T-helper 1 cell treated with Interleukin-12 subunit alpha and Interleukin-12 subunit beta and Interleukin-4 antibody, amounts not matched to agents 30 μg/mL and 1 μg/mL, for 36 hours (primary cell): ENCODE results near the gene CAMTA1.
"Not testable (repeated sequence)": the region's sequence is repeated elsewhere in the genome, so short reads cannot be mapped to it uniquely, and the experiment has no call there.

ENCODE experiments used
- H3K27ac Mint-ChIP-seq: one replicate; pipeline ENCODE4 v1.8.0; 2021; ENCODE audit warnings: mild to moderate bottlenecking, mixed read lengths
- H3K27me3 Mint-ChIP-seq: one replicate; pipeline ENCODE4 v1.8.0; 2021; ENCODE audit warnings: low read depth, mixed read lengths
- H3K36me3 Mint-ChIP-seq: one replicate; pipeline ENCODE4 v1.8.0; 2021; ENCODE audit warnings: low read depth, mixed read lengths
- H3K4me1 Mint-ChIP-seq: one replicate; pipeline ENCODE4 v1.8.0; 2021; ENCODE audit warnings: low read depth, mixed read lengths
- H3K4me3 Mint-ChIP-seq: one replicate; pipeline ENCODE4 v1.8.0; 2021; ENCODE audit warnings: mild to moderate bottlenecking, moderate library complexity, mixed read lengths
- H3K9me3 Mint-ChIP-seq: one replicate; pipeline ENCODE4 v1.8.0; 2021; ENCODE audit warnings: mixed read lengths

Gene CAMTA1

GRCh38 chr1:7698641-7699040 lies 913.4 kb downstream of the CAMTA1 start:
- Mint-ChIP-seq H3K27me3 (peaks cover 49% of the 10 kb centered on the region), H3K4me1 (no peaks in the 10 kb centered on the region), H3K9me3 (peaks cover 5% of the 10 kb centered on the region), H3K4me3 (no peak overlapping the region), H3K27ac (no peak overlapping the region), H3K36me3 (no peaks in the 10 kb centered on the region)

- peaks cover 2% of the 10 kb centered on the region for H3K4me1 Mint-ChIP-seq
- H3K36me3 Mint-ChIP-seq: no peaks in the 10 kb centered on the region
- H3K9me3 Mint-ChIP-seq: no peaks in the 10 kb centered on the region
- no peak overlapping the region for H3K4me3 Mint-ChIP-seq
- H3K27me3 Mint-ChIP-seq: peaks cover 69% of the 10 kb centered on the region
- no peak overlapping the region for H3K27ac Mint-ChIP-seq
These were observed 917.1 kb downstream of the CAMTA1 start for GRCh38 chr1:7702365-7702764.

DNA sequence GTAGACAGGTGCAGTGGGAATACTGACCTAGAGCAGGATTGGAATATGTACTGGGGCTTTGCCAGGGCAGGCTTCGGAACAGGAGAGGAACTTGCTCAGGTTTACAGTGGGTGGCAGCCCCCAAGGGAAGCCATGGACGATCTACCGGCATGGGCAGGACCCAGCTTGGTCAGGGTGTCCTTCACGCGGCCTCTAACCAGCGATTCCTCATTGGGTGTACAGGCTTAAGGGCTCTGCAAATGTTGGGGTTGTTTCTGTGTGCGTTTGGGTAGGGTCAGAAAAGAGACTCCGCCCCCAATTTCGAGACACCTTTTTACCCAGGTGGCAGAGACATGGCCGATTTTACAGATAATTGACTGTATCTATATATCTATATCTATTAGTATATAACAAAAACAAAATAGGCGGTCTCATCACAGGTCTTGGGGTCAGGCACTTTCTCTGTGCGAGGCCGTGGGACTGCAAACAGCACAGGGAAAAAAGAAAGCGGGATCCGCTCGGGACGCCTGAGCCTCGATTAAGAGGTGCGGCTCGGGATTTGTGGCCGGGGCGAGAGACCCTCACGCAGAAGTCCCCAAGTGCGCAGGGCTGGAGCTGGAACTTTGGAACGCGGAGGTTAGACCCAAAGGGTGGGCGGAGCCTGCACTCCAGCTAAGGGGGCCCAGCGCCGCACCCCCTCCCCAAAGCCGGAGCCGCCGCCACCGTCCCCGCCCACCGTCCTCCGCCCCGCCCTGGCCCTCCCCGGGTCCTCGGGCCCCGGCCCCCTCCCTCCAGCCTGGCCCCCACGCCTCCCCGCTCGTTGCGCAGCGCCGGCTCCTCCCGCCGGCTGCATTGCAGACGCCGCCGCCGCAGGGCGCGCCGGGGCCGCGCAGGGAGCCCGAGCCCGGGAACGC lies 918.3 kb downstream of the CAMTA1 start:
- H3K36me3 Mint-ChIP-seq: no peaks in the 10 kb centered on the region
- H3K27ac Mint-ChIP-seq: no peak overlapping the region
- H3K4me3 Mint-ChIP-seq: peak overlapping the region; percentile 53
- H3K27me3 Mint-ChIP-seq: peaks cover 78% of the 10 kb centered on the region
- no peaks in the 10 kb centered on the region for H3K9me3 Mint-ChIP-seq
- H3K4me1 Mint-ChIP-seq: peaks cover 2% of the 10 kb centered on the region

DNA sequence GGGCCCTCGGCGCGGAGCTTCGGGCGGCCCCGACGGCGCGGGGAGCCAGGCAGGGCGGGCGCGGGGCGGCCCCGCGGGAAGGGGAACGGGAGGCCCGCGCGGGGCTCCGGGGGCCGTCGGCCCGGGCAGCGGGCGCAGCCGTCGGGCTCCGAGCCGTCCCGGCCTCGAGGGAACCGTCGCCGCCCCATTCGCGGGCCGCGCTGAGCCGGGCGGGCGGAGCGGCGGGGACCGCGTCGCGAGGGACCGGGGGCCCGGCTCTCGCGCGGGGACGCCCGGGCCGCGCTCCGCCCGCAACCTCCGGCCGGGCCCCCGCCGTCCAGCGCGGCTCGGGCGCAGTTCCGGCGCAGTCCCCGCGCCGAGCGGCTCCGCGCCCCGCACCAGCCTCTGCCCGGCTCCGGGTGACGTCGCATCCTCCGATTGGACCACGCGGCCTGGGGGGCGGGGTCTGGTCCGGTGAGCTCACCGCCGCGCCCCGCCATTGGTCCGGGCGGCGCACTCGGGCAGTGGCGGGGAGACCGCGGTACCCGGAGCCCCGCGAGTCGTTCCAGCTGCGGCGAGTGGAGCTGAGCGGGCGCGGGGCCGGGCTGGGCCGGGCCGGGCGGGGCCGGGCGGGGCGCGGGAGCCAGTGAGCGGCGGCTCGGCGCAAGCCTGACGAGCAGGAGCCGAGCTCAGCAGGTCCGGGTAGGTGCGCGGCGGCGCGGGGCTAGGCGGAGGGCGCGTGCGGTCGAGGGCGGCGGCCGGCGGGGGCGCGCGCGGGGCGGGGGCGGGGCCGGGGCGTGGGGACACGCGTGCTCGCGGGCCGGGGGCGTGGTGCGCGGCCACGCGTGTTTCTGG lies 919.2 kb downstream of the CAMTA1 start:
- Mint-ChIP-seq H3K27me3 (peaks cover 75% of the 10 kb centered on the region), H3K27ac (no peak overlapping the region), H3K4me3 (no peak overlapping the region), H3K9me3 (no peaks in the 10 kb centered on the region), H3K4me1 (peaks cover 2% of the 10 kb centered on the region), H3K36me3 (no peaks in the 10 kb centered on the region)

DNA sequence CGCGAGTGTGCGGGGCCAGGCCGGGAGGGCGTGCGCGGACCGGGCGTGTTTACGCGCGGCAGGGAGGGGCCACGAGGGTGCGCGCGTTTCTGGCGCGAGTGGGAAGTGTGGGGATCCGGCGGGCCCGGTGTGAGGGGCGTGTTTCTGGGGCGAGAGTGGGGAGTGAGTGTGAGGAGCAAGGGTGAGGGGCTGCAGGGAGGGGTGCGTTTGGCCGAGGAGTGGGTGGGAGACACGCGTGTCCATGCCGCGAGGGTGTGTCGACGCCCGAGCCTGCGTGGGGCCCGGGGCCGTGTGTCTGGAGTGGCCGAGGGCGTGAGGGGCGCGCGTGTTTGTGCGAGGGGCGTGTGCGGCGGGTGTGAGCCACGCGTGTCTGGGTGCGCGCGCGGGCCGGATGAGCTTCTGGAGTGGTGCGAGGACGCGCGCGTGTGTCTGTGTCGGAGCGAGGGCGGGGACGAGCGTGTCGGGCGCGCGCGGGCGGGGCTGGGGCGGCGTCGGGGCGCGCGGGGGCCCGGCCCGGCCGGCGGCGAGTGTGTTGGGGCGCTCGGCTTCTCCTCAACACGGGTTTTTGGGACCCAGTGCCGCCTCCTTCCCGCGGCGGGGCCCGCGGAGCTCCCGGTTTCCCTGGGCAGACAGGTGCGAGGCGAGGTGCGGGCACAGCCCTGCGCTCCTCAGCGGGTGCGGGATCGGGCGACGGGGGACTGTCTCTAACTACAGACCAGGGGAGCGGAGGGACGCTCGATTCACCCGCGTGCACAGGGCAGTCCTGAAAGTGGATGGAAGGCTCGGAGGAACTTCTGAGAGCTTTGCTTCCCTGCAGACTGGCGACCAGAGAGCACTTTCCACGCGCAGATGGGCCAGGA lies 920.0 kb downstream of the CAMTA1 start:
- Mint-ChIP-seq H3K27me3 (peaks cover 68% of the 10 kb centered on the region), H3K27ac (no peak overlapping the region), H3K9me3 (no peaks in the 10 kb centered on the region), H3K4me3 (peak overlapping the region; percentile 65), H3K36me3 (no peaks in the 10 kb centered on the region), H3K4me1 (peaks cover 2% of the 10 kb centered on the region)

DNA sequence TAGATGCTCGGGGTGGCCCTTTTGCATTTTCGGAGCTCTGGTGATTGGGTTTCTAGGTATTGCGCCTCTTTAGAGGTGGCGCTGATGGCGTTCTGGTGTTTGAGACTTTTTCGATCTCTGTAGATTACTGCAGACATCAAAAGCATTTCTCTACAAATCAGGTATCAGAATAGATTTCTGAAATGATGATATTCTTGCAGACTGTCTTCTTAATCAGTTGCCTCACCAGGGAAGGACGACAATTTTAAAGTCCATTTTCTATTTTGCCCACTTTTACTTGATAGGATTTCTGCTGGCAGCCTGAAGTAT lies 920.6 kb downstream of the CAMTA1 start:
- H3K27me3 Mint-ChIP-seq: peaks cover 67% of the 10 kb centered on the region
- H3K27ac Mint-ChIP-seq: peak overlapping the region; percentile 26
- H3K4me1 Mint-ChIP-seq: peaks cover 2% of the 10 kb centered on the region
- H3K36me3 Mint-ChIP-seq: no peaks in the 10 kb centered on the region
- peak overlapping the region; percentile 60 for H3K4me3 Mint-ChIP-seq
- no peaks in the 10 kb centered on the region for H3K9me3 Mint-ChIP-seq

- H3K27me3 Mint-ChIP-seq: peaks cover 56% of the 10 kb centered on the region
- no peaks in the 10 kb centered on the region for H3K9me3 Mint-ChIP-seq
- H3K4me3 Mint-ChIP-seq: no peak overlapping the region
These were observed 922.3 kb downstream of the CAMTA1 start for GRCh38 chr1:7707527-7707926.

DNA sequence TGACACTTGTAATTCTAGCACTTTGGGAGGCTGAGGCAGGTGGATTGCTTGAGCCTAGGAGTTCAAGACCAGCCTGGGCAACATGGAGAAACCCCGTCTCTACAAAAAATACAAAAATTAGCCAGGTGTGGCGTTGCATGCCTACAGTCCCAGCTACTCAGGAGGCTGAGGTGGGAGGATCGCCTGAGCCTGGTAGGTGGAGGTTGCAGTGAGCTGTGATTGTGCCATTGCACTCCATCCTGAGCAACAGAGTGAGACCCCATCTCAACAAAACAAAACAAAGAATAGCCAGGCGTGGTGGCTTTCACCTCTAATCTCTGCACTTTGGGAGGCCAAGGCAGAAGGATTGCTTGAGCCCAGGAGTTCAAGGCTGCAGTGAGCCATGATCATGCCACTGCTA lies 922.8 kb downstream of the CAMTA1 start:
- not testable (repeated sequence) for H3K27ac Mint-ChIP-seq, H3K4me3 Mint-ChIP-seq, H3K36me3 Mint-ChIP-seq, H3K9me3 Mint-ChIP-seq, H3K4me1 Mint-ChIP-seq
- peaks cover 56% of the 10 kb centered on the region for H3K27me3 Mint-ChIP-seq

More at GRCh38 chr1:7707527-7707926, 922.3 kb downstream of the CAMTA1 start:
- Mint-ChIP-seq H3K4me1 (peaks cover 2% of the 10 kb centered on the region), H3K27ac (no peak overlapping the region), H3K36me3 (no peaks in the 10 kb centered on the region)

DNA sequence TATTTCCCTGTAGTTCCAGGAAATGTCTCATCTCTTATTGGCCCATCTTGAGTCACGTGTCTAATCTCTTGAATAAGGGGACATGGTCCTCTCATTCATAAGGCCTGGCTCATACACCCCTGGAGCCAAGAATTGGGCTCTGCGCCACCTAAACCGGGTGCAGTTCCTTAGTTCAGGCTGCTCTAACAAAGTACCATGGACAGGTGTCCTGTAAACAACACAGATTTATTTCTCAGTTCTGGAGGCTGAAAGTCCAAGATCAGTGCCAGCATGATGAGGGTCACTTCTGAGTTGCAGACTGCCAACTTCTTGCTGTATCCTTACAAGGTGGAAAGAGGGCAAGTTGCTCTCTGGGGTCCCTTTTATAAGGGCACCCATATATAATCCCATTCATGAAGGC lies 925.6 kb downstream of the CAMTA1 start:
- no peak overlapping the region for H3K27ac Mint-ChIP-seq
- H3K4me3 Mint-ChIP-seq: no peak overlapping the region
- no peaks in the 10 kb centered on the region for H3K36me3 Mint-ChIP-seq
- peaks cover 43% of the 10 kb centered on the region for H3K27me3 Mint-ChIP-seq
- no peaks in the 10 kb centered on the region for H3K9me3 Mint-ChIP-seq
- peaks cover under 1% of the 10 kb centered on the region for H3K4me1 Mint-ChIP-seq

DNA sequence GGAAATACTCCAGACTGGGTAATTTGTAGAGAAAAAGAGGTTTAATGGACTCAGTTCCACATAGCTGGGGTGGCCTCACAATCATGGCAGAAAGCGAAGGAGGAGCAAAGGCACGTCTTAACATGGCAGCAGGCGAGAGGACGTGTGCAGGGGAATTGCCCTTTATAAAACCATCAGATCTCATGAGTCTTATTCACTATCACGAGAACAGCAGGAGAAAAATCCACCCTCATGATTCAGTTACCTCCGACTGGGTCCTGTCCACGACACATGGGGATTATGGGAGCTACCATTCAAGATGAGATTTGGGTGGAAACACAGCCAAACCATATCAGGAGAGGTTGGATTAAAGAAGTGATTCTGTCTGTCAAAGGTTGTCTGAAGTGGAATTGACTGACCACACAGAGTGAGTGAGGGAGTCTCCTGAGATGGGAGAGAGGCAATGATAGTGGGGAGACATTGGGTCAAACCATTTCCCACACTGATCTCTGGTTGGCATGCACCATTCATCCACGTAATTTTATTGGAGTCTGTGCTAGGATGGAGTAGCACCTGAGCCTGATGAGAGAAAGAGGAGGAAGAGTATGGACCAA lies 927.6 kb downstream of the CAMTA1 start:
- Mint-ChIP-seq H3K4me1 (no peaks in the 10 kb centered on the region), H3K9me3 (no peaks in the 10 kb centered on the region), H3K36me3 (no peaks in the 10 kb centered on the region), H3K4me3 (no peak overlapping the region), H3K27me3 (peaks cover 28% of the 10 kb centered on the region), H3K27ac (no peak overlapping the region)

DNA sequence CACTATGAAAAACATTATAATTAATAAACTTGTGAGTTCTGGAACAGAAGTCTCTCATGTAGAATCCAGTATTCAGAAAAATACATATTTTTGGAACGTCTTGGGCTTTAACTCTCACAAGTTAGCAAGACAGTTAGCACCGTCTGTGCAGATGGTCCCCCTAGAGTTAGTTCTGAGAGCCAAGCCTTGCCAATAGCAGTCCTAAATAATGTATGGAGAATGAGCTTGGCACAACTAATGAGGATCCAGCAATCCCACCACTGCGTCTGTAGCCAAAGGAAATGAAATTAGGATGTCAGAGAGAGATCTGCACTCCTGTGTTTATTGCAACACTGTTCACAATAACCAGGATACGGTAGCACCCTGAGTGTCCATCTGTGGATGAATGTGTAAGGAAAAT lies 931.3 kb downstream of the CAMTA1 start:
- H3K27me3 Mint-ChIP-seq: peaks cover 12% of the 10 kb centered on the region

GRCh38 chr1:7717748-7718368 lies 932.6 kb downstream of the CAMTA1 start:
- peaks cover 7% of the 10 kb centered on the region for H3K27me3 Mint-ChIP-seq
- no peaks in the 10 kb centered on the region for H3K9me3 Mint-ChIP-seq
- no peaks in the 10 kb centered on the region for H3K36me3 Mint-ChIP-seq
- H3K4me1 Mint-ChIP-seq: no peaks in the 10 kb centered on the region
- no peak overlapping the region for H3K4me3 Mint-ChIP-seq
- H3K27ac Mint-ChIP-seq: no peak overlapping the region

More for the DNA sequence above, 931.3 kb downstream of the CAMTA1 start:
- H3K4me1 Mint-ChIP-seq: no peaks in the 10 kb centered on the region
- H3K9me3 Mint-ChIP-seq: no peaks in the 10 kb centered on the region
- no peak overlapping the region for H3K4me3 Mint-ChIP-seq
- no peak overlapping the region for H3K27ac Mint-ChIP-seq
- no peaks in the 10 kb centered on the region for H3K36me3 Mint-ChIP-seq

- H3K4me1 Mint-ChIP-seq: no peaks in the 10 kb centered on the region
- H3K36me3 Mint-ChIP-seq: no peaks in the 10 kb centered on the region
These were observed 934.3 kb downstream of the CAMTA1 start for GRCh38 chr1:7719468-7720094.

More at GRCh38 chr1:7719468-7720094, 934.3 kb downstream of the CAMTA1 start:
- Mint-ChIP-seq H3K4me3 (no peak overlapping the region), H3K9me3 (no peaks in the 10 kb centered on the region), H3K27me3 (peaks cover 5% of the 10 kb centered on the region), H3K27ac (no peak overlapping the region)
